Peyer's patch (tissue), 4 donors: ENCODE results near the gene CATSPERZ.

Experiments used
- POLR2A ChIP-seq, 2 donors: fragments of 450-650 bp; IDR thresholded peaks; one replicate each; pipeline ENCODE4 v1.5.1; 2017; ENCODE audit warnings: antibody characterized with exemption in 2 of 2, mild to moderate bottlenecking in 2 of 2, moderate library complexity in 2 of 2
- TF ChIP-seq, protein P1 (sequence below), 6 experiments: fragments of 450-650 bp in 4 of 6; fragments of 200-600 bp in 2 of 6; sonication (generic) in 1 of 6; IDR thresholded peaks; one replicate each; pipeline ENCODE4 v1.5.1; 2017 to 2019; ENCODE audit warnings: antibody characterized with exemption in 6 of 6, mild to moderate bottlenecking in 3 of 6, moderate library complexity in 1 of 6

- TF ChIP-seq, protein P1, sequence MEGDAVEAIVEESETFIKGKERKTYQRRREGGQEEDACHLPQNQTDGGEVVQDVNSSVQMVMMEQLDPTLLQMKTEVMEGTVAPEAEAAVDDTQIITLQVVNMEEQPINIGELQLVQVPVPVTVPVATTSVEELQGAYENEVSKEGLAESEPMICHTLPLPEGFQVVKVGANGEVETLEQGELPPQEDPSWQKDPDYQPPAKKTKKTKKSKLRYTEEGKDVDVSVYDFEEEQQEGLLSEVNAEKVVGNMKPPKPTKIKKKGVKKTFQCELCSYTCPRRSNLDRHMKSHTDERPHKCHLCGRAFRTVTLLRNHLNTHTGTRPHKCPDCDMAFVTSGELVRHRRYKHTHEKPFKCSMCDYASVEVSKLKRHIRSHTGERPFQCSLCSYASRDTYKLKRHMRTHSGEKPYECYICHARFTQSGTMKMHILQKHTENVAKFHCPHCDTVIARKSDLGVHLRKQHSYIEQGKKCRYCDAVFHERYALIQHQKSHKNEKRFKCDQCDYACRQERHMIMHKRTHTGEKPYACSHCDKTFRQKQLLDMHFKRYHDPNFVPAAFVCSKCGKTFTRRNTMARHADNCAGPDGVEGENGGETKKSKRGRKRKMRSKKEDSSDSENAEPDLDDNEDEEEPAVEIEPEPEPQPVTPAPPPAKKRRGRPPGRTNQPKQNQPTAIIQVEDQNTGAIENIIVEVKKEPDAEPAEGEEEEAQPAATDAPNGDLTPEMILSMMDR (IDR thresholded peaks at IDR 0.05): no peak
- TF ChIP-seq POLR2A (IDR thresholded peaks at IDR 0.05): no peak
These were observed 33.8 kb upstream of the CATSPERZ start for GRCh38 chr11:64266339-64266738.
